Liver (tissue), 9 donors: ENCODE results near the gene NEK11. TPM values are rescaled to one million over a fixed set of nuclear protein-coding genes. Genes with fewer than 3 reads are reported as not detected.

Source experiments
- DNase-seq: peaks from one replicate; pipeline ENCODE4 v3.0.0-alpha.2; 2017; ENCODE audit warnings: low spot score
- H3K27ac ChIP-seq, 2 donors: one replicate each; pipeline ENCODE4 v1.7.0; 2013; ENCODE audit warnings: inconsistent platforms in 2 of 2, low read length in 2 of 2, control low read depth in 1 of 2, low read depth in 1 of 2, mild to moderate bottlenecking in 1 of 2
- H3K27me3 ChIP-seq, 4 donors: one replicate each; pipeline versions ENCODE4 v1.6.1 to v1.7.0; 2013; ENCODE audit warnings: low read length in 3 of 4, inconsistent platforms in 1 of 4, mild to moderate bottlenecking in 1 of 4, moderate library complexity in 1 of 4; ENCODE audit not compliant: control insufficient read depth in 4 of 4, insufficient read depth in 4 of 4
- H3K36me3 ChIP-seq, 4 donors: one replicate each; pipeline versions ENCODE4 v1.6.1 to v1.7.0; 2013; ENCODE audit warnings: low read length in 3 of 4, mild to moderate bottlenecking in 3 of 4, low read depth in 1 of 4, moderate library complexity in 1 of 4; ENCODE audit not compliant: control insufficient read depth in 4 of 4, insufficient read depth in 3 of 4
- H3K4me1 ChIP-seq, 4 donors: one replicate each; pipeline versions ENCODE4 v1.6.1 to v1.7.0; 2013; ENCODE audit warnings: low read length in 3 of 4, mild to moderate bottlenecking in 3 of 4, moderate library complexity in 1 of 4; ENCODE audit not compliant: control insufficient read depth in 4 of 4, insufficient read depth in 4 of 4
- H3K4me3 ChIP-seq, 3 donors: one replicate each; pipeline versions ENCODE4 v1.6.1 to v1.7.0; 2013; ENCODE audit warnings: low read length in 3 of 3, control low read depth in 1 of 3, low read depth in 1 of 3, mild to moderate bottlenecking in 1 of 3
- H3K9ac ChIP-seq, 2 donors: one replicate each; pipeline ENCODE4 v1.7.0; 2013; ENCODE audit warnings: low read length in 2 of 2, mild to moderate bottlenecking in 2 of 2, moderate library complexity in 2 of 2, control low read depth in 1 of 2, low read depth in 1 of 2
- H3K9me3 ChIP-seq, 4 donors: one replicate each; pipeline versions ENCODE4 v1.6.1 to v1.7.0; 2013; ENCODE audit warnings: low read length in 3 of 4; ENCODE audit not compliant: control insufficient read depth in 4 of 4
- ATF3 ChIP-seq: IDR thresholded peaks from 2 replicates; pipeline ENCODE4 v1.6.1; 2016; ENCODE audit warnings: antibody characterized with exemption
- CTCF ChIP-seq: fragments of 150-350 bp; IDR thresholded peaks from 2 replicates; pipeline ENCODE4 v1.5.1; 2017; ENCODE audit warnings: improper control_type of control experiment, low read depth, low read length; ENCODE audit not compliant: missing input control
- EGR1 ChIP-seq, 2 donors: IDR thresholded peaks; 2 replicates each; pipeline ENCODE4 v1.6.1; 2016 to 2018; ENCODE audit warnings: antibody characterized with exemption in 2 of 2, low read depth in 2 of 2
- FOXA1 ChIP-seq: IDR thresholded peaks from 2 replicates; pipeline ENCODE4 v1.6.1; 2016; ENCODE audit warnings: antibody characterized with exemption
- FOXA2 ChIP-seq: IDR thresholded peaks from 2 replicates; pipeline ENCODE4 v1.6.1; 2016; ENCODE audit warnings: antibody characterized with exemption
- GABPA ChIP-seq, 2 donors: IDR thresholded peaks in 1 of 2; conservative IDR thresholded peaks in 1 of 2; 2 replicates each; pipeline ENCODE4 v1.6.1; 2016; ENCODE audit warnings: antibody characterized with exemption in 2 of 2, mild to moderate bottlenecking in 1 of 2, moderate library complexity in 1 of 2
- HNF4A ChIP-seq, 2 donors: conservative IDR thresholded peaks; 2 replicates each; pipeline ENCODE4 v1.6.1; 2016; ENCODE audit warnings: antibody characterized with exemption in 2 of 2, mild to moderate bottlenecking in 2 of 2
- HNF4G ChIP-seq: IDR thresholded peaks from 2 replicates; pipeline ENCODE4 v1.6.1; 2016; ENCODE audit warnings: antibody characterized with exemption
- JUND ChIP-seq, 2 donors: IDR thresholded peaks; 2 replicates each; pipeline ENCODE4 v1.6.1; 2016; ENCODE audit warnings: antibody characterized with exemption in 2 of 2
- NR2F2 ChIP-seq: IDR thresholded peaks from 2 replicates; pipeline ENCODE4 v1.6.1; 2016; ENCODE audit warnings: antibody characterized with exemption
- RAD21 ChIP-seq, 2 donors: IDR thresholded peaks; 2 replicates each; pipeline ENCODE4 v1.6.1; 2016; ENCODE audit warnings: antibody characterized with exemption in 2 of 2, mild to moderate bottlenecking in 2 of 2
- REST ChIP-seq: IDR thresholded peaks from 2 replicates; pipeline ENCODE4 v1.6.1; 2016; ENCODE audit warnings: antibody characterized with exemption, mild to moderate bottlenecking
- RXRA ChIP-seq, 2 donors: IDR thresholded peaks; 2 replicates each; pipeline ENCODE4 v1.6.1; 2017 to 2018; ENCODE audit warnings: antibody characterized with exemption in 2 of 2, mild to moderate bottlenecking in 1 of 2
- SP1 ChIP-seq: IDR thresholded peaks from 2 replicates; pipeline ENCODE4 v1.6.1; 2018; ENCODE audit warnings: antibody characterized with exemption, mild to moderate bottlenecking
- YY1 ChIP-seq: IDR thresholded peaks from 2 replicates; pipeline ENCODE4 v1.6.1; 2016; ENCODE audit warnings: antibody characterized with exemption, mild to moderate bottlenecking
- WGBS: extraction: QIAGEN DNeasy Blood & Tissue Kit; methylation state at CpG from one replicate; pipeline ENCODE4 v1.1.7; 2013; 5-methylcytosine and 5-hydroxymethylcytosine counted together
- polyA plus RNA-seq, 2 donors: library from polyadenylated mRNA; stranded (reverse) in 1 of 2; unstranded in 1 of 2; fragments of 200-250 nt in 1 of 2; fragments of >200 nt in 1 of 2; fragmentation: Nextera tagmentation in 1 of 2; extraction: Ambion mirVana in 1 of 2; gene quantifications; one replicate each; pipeline versions ENCODE4 v1.2.1 to v1.2.3, GENCODE V29; 2013 to 2015
- total RNA-seq, 2 donors: library from RNA; depleted of rRNA; stranded (reverse); fragments of >200 nt; gene quantifications; one replicate each; pipeline ENCODE4 v1.2.3, GENCODE V29; 2014
- TF ChIP-seq, protein P1 (sequence below): IDR thresholded peaks from 2 replicates; pipeline ENCODE4 v1.6.1; 2016; ENCODE audit warnings: antibody characterized with exemption
- donor health status: healthy.
- donor health status: healthy.
- donor health status: healthy.
- donor health status: healthy.
- donor health status: healthy.

NEK11 gene
- total and polyA plus RNA-seq, 4 donors = 0.35 to 0.92 (median 0.69) TPM

GRCh38 chr3:131282967-131283366, 256.3 kb downstream of the NEK11 start (continued):
- TF ChIP-seq CTCF (no peak), HNF4G (no peak), HNF4A (conservative IDR thresholded peaks at IDR 0.05) (no peak)

DNA sequence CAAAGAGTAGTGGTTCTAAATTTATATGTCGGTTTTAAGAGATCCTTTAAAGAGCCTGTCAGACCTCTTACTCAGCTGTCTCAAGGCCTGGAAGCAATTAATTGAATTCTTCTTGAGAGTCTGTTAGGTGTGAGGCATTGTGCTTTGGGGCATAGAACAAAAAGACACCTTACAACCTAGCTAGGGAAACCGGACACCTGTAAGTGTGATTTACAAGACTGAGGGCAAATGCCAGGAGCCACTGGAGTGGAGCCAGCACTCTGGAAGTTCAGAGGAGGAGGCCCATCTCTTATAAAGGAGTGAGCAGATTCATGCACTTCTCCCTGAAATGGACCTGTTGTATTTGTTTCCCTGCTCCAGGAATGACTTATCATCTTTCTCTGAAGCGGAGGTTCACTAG, 257.2 kb downstream of the NEK11 start:
- H3K4me3 ChIP-seq = no peak overlapping the region
- no peak for TF ChIP-seq GABPA (IDR thresholded peaks at IDR 0.05 in 1 of 2, conservative IDR thresholded peaks at IDR 0.05 in 1 of 2)
- TF ChIP-seq EGR1 (IDR thresholded peaks at IDR 0.05; ENCODE audit: low read depth in 2 of 2) = no peak
- TF ChIP-seq RAD21 (IDR thresholded peaks at IDR 0.05) = no peak
- TF ChIP-seq JUND (IDR thresholded peaks at IDR 0.05) = no peak
- TF ChIP-seq REST = no peak
- 89% methylated on average over 3 of the region's 3 CpGs for WGBS
- peaks cover 0 to 1% (median 0%) of the 10 kb centered on the region in 4 donors for H3K9me3 ChIP-seq
- H3K27me3 ChIP-seq = no peaks in the 10 kb centered on the region
- H3K4me1 ChIP-seq = no peaks in the 10 kb centered on the region
- no peak overlapping the region for H3K9ac ChIP-seq
- no peaks in the 10 kb centered on the region for H3K36me3 ChIP-seq
- no peak for DNase-seq
- no peak overlapping the region for H3K27ac ChIP-seq

GRCh38 chr3:131284302-131284701, 257.6 kb downstream of the NEK11 start:
- Histone ChIP-seq H3K9ac (no peak overlapping the region), H3K4me1 (no peaks in the 10 kb centered on the region), H3K27ac (no peak overlapping the region), H3K36me3 (no peaks in the 10 kb centered on the region), H3K9me3 (peaks cover 0 to 2% (median 0%) of the 10 kb centered on the region in 4 donors), H3K27me3 (no peaks in the 10 kb centered on the region), H3K4me3 (no peak overlapping the region)
- TF ChIP-seq FOXA1 (no peak), RAD21 (IDR thresholded peaks at IDR 0.05) (no peak), EGR1 (IDR thresholded peaks at IDR 0.05; ENCODE audit: low read depth in 2 of 2) (no peak), NR2F2 (no peak), JUND (IDR thresholded peaks at IDR 0.05) (no peak), RXRA (IDR thresholded peaks at IDR 0.05) (no peak), SP1 (no peak), YY1 (no peak), ATF3 (no peak), FOXA2 (no peak), CTCF (no peak)
- TF ChIP-seq, protein P1, sequence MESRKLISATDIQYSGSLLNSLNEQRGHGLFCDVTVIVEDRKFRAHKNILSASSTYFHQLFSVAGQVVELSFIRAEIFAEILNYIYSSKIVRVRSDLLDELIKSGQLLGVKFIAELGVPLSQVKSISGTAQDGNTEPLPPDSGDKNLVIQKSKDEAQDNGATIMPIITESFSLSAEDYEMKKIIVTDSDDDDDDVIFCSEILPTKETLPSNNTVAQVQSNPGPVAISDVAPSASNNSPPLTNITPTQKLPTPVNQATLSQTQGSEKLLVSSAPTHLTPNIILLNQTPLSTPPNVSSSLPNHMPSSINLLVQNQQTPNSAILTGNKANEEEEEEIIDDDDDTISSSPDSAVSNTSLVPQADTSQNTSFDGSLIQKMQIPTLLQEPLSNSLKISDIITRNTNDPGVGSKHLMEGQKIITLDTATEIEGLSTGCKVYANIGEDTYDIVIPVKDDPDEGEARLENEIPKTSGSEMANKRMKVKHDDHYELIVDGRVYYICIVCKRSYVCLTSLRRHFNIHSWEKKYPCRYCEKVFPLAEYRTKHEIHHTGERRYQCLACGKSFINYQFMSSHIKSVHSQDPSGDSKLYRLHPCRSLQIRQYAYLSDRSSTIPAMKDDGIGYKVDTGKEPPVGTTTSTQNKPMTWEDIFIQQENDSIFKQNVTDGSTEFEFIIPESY = no peak
- DNase-seq = no peak
- 79% methylated on average over 1 of the region's 1 CpG for WGBS
